Embryonic facial prominence (tissue), 1 donor: ENCODE measurements around the gene GGA3.
"Not testable (repeated sequence)": the region's sequence is repeated elsewhere in the genome, so short reads cannot be mapped to it uniquely, and the experiment has no call there.

ENCODE experiments used
- DNase-seq: peaks from one replicate; pipeline ENCODE4 v3.0.0-alpha.2; 2016; ENCODE audit errors: extremely low spot score

GGA3 gene

GRCh38 chr17:75261336-75262111 lies at the start of gene GGA3, which contains the start of gene MRPS7:
Gene GGA3 (minus strand): TSS chr17:75261606. CDS start chr17:75261587, 19 bp downstream.
Gene MRPS7 (plus strand): TSS chr17:75261879. CDS start chr17:75261901, 22 bp downstream.
- peak; percentile 89 for DNase-seq

- DNase-seq, result no peak
Observed at GRCh38 chr17:75308732-75309629, 47.6 kb upstream of the GGA3 start.

- no peak for DNase-seq
Observed at GRCh38 chr17:75307957-75308731, 46.7 kb upstream of the GGA3 start.

GRCh38 chr17:75301502-75302206 lies 40.2 kb upstream of the GGA3 start:
- DNase-seq, result no peak

- DNase-seq, result no peak
Observed at GRCh38 chr17:75301049-75301448, 39.6 kb upstream of the GGA3 start.

GRCh38 chr17:75300280-75300679 lies 38.9 kb upstream of the GGA3 start:
- DNase-seq, result no peak

- no peak for DNase-seq
Observed at GRCh38 chr17:75295201-75296158, 34.1 kb upstream of the GGA3 start.

- not testable (repeated sequence) for DNase-seq
Observed at GRCh38 chr17:75292810-75293448, 31.5 kb upstream of the GGA3 start.

GRCh38 chr17:75289832-75290337 lies 28.5 kb upstream of the GGA3 start:
- DNase-seq, result peak; percentile 33

- peak; percentile 96 for DNase-seq
Observed at GRCh38 chr17:75289115-75289831, 27.9 kb upstream of the GGA3 start, which contains the start of gene SLC25A19. Gene SLC25A19 (minus strand): TSS chr17:75289433. CDS start chr17:75286764, 2,669 bp downstream.

GRCh38 chr17:75288770-75289114 lies 27.3 kb upstream of the GGA3 start:
- DNase-seq, result no peak

GRCh38 chr17:75288359-75288758 lies 27.0 kb upstream of the GGA3 start:
- no peak for DNase-seq

- no peak for DNase-seq
Observed at GRCh38 chr17:75287221-75287620, 25.8 kb upstream of the GGA3 start.

GRCh38 chr17:75285123-75285522 lies 23.7 kb upstream of the GGA3 start:
- no peak for DNase-seq

- DNase-seq, result not testable (repeated sequence)
Observed at GRCh38 chr17:75280189-75280588, 18.8 kb upstream of the GGA3 start.

- DNase-seq, result no peak
Observed at GRCh38 chr17:75277664-75278071, 16.3 kb upstream of the GGA3 start.

- no peak for DNase-seq
Observed at GRCh38 chr17:75273977-75274708, 12.7 kb upstream of the GGA3 start.

GRCh38 chr17:75272848-75273184 lies 11.4 kb upstream of the GGA3 start:
- DNase-seq, result no peak
